Measurements from ENCODE around the gene ARHGAP28. TPM values are rescaled to one million over a fixed set of nuclear protein-coding genes. Genes with fewer than 3 reads are reported as not detected.

ARHGAP28 gene
- total RNA-seq, 1 donor, result 11.9 TPM

DNA sequence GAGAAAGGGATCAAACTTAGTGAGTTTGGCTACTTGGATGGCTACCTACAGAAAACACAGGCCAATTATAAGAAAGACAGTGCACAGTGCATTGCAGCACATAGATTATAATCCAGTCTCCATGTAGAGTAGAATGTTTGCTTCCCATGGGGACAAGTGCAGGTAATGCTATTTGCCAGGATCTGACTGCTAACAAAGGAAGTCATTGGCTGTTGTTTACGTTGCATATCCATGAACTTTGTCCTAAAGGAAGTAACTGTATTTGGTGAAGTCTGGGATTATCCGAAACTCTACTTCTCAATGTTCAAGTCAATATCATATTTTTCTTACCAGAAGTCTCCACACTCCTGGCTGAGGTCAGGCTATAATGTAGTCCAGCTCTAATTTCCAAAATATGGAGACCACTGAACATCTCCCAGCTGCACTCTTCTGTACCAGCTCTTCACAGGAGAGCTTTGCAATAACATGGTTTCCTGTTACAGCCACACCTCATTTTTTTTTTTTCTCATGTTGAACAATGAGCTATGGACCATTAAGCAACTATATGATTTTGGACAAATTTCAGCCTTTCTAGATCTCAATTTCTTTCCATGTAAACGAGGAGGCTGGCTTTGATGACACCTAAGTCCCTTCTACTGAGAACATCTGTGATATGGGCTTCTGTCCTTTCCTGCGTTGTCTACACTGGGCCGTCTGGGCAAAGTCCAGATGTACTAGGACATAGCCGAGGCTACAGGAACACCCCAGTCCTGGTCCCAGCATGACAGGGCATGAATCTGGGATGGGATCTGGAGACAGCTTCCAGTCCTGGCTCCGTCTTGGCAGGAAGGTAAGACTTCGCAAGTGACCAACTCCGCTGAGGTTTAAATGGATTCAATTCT lies 233.3 kb downstream of the ARHGAP28 start:
- no peak for TF ChIP-seq CTCF (IDR thresholded peaks at IDR 0.05; ENCODE audit: insufficient read depth, low read length)
- H3K4me3 ChIP-seq (ENCODE audit: low read depth, low read length), result no peak overlapping the region
- no peak for DNase-seq (ENCODE audit: low read depth)

GRCh38 chr18:6963452-6964097 lies 234.1 kb downstream of the ARHGAP28 start:
- H3K4me3 ChIP-seq (ENCODE audit: low read depth, low read length), result no peak overlapping the region
- no peak for DNase-seq (ENCODE audit: low read depth)
- TF ChIP-seq CTCF (IDR thresholded peaks at IDR 0.05; ENCODE audit: insufficient read depth, low read length), result no peak

Small RNA genes within 50 kb of the gene (small RNA-seq; reads per million reads assigned to genes)
- not detected for gene RNU6-916P

Measured in fibroblast of the aortic adventitia (primary cell).